ENCODE data around the gene ATL1. TPM values are rescaled to one million over a fixed set of nuclear protein-coding genes. Genes with fewer than 3 reads are reported as not detected.
A peak's percentile ranks its signal among the peaks of the same experiment; 100 is the strongest.

Gene ATL1
- total RNA-seq, 1 donor from 2014 or later: 1.8 TPM

- Mint-ChIP-seq H3K4me3 (no peak overlapping the region), H3K9me3 (no peaks in the 10 kb centered on the region), H3K36me3 (peaks cover 5% of the 10 kb centered on the region), H3K27ac (no peak overlapping the region), H3K4me1 (peaks cover 14% of the 10 kb centered on the region), H3K27me3 (ENCODE audit: low read depth) (no peaks in the 10 kb centered on the region)
- TF ChIP-seq CTCF (IDR thresholded peaks at IDR 0.05; ENCODE audit: unreplicated experiment): no peak
- DNase-seq (ENCODE audit: low spot score in 2 of 2, unreplicated experiment in 2 of 2): no peak
Observed at GRCh38 chr14:50668826-50669143, 108.8 kb downstream of the ATL1 start.

- Mint-ChIP-seq H3K27ac (no peak overlapping the region), H3K4me1 (peaks cover 14% of the 10 kb centered on the region), H3K4me3 (no peak overlapping the region), H3K9me3 (peaks cover 3% of the 10 kb centered on the region), H3K36me3 (peaks cover 3% of the 10 kb centered on the region), H3K27me3 (ENCODE audit: low read depth) (no peaks in the 10 kb centered on the region)
- DNase-seq (ENCODE audit: low spot score in 2 of 2, unreplicated experiment in 2 of 2): no peak
- TF ChIP-seq CTCF (IDR thresholded peaks at IDR 0.05; ENCODE audit: unreplicated experiment): no peak
Observed at GRCh38 chr14:50669441-50669986, 109.6 kb downstream of the ATL1 start.

- no peaks in the 10 kb centered on the region for H3K36me3 Mint-ChIP-seq
- H3K27me3 Mint-ChIP-seq (ENCODE audit: low read depth): no peaks in the 10 kb centered on the region
- H3K27ac Mint-ChIP-seq: no peak overlapping the region
- no peak for TF ChIP-seq CTCF (IDR thresholded peaks at IDR 0.05; ENCODE audit: unreplicated experiment)
- peaks cover 14% of the 10 kb centered on the region for H3K4me1 Mint-ChIP-seq
- H3K4me3 Mint-ChIP-seq: no peak overlapping the region
- DNase-seq (ENCODE audit: low spot score in 2 of 2, unreplicated experiment in 2 of 2): no peak
- peaks cover 8% of the 10 kb centered on the region for H3K9me3 Mint-ChIP-seq
Observed at GRCh38 chr14:50670196-50670865, 110.4 kb downstream of the ATL1 start.

GRCh38 chr14:50670866-50671256, 110.9 kb downstream of the ATL1 start:
- no peak overlapping the region for H3K4me3 Mint-ChIP-seq
- no peak for DNase-seq (ENCODE audit: low spot score in 2 of 2, unreplicated experiment in 2 of 2)
- TF ChIP-seq CTCF (IDR thresholded peaks at IDR 0.05; ENCODE audit: unreplicated experiment): no peak

GRCh38 chr14:50675597-50675996, 115.7 kb downstream of the ATL1 start:
- peak overlapping the region; percentile 63 for H3K27ac Mint-ChIP-seq
- DNase-seq (ENCODE audit: low spot score in 2 of 2, unreplicated experiment in 2 of 2): no peak
- H3K27me3 Mint-ChIP-seq (ENCODE audit: low read depth): no peaks in the 10 kb centered on the region
- peaks cover 14% of the 10 kb centered on the region for H3K9me3 Mint-ChIP-seq
- peaks cover 15% of the 10 kb centered on the region for H3K4me1 Mint-ChIP-seq
- TF ChIP-seq CTCF (IDR thresholded peaks at IDR 0.05; ENCODE audit: unreplicated experiment): no peak
- no peaks in the 10 kb centered on the region for H3K36me3 Mint-ChIP-seq
- no peak overlapping the region for H3K4me3 Mint-ChIP-seq

More at GRCh38 chr14:50670866-50671256, 110.9 kb downstream of the ATL1 start:
- Mint-ChIP-seq H3K9me3 (peaks cover 9% of the 10 kb centered on the region), H3K27ac (no peak overlapping the region), H3K4me1 (peaks cover 19% of the 10 kb centered on the region), H3K27me3 (ENCODE audit: low read depth) (no peaks in the 10 kb centered on the region), H3K36me3 (no peaks in the 10 kb centered on the region)
